Stomach (tissue), 19 donors: ENCODE measurements around the gene NDEL1. TPM values are rescaled to one million over a fixed set of nuclear protein-coding genes. Genes with fewer than 3 reads are reported as not detected.
A peak's percentile ranks its signal among the peaks of the same experiment; 100 is the strongest.

ENCODE experiments used
- DNase-seq, 2 donors: peaks; one replicate each; pipeline versions ENCODE4 v3.0.0 to v3.0.0-alpha.2; 2013 to 2019
- H3K27ac ChIP-seq, 5 donors: fragments of 200-600 bp in 4 of 5; sonication (generic) in 4 of 5; one replicate each; pipeline ENCODE4 v1.5.1; 2013 to 2019; ENCODE audit warnings: mild to moderate bottlenecking in 1 of 5, moderate library complexity in 1 of 5
- H3K27me3 ChIP-seq, 3 donors: fragments of 200-600 bp; sonication (generic); one replicate each; pipeline ENCODE4 v1.5.1; 2017 to 2019; ENCODE audit warnings: mixed run types in 1 of 3
- H3K36me3 ChIP-seq, 4 donors: fragments of 200-600 bp; sonication (generic); 1 replicate in 3 of 4; 2 replicates in 1 of 4; pipeline ENCODE4 v1.5.1; 2016 to 2019
- H3K4me1 ChIP-seq, 4 donors: fragments of 200-600 bp; sonication (generic); one replicate each; pipeline ENCODE4 v1.5.1; 2016 to 2019
- H3K4me3 ChIP-seq, 4 donors: fragments of 200-600 bp; sonication (generic) in 3 of 4; one replicate each; pipeline ENCODE4 v1.5.1; 2016 to 2019; ENCODE audit warnings: mild to moderate bottlenecking in 1 of 4
- H3K9me3 ChIP-seq, 4 donors: fragments of 200-600 bp; sonication (generic); one replicate each; pipeline ENCODE4 v1.5.1; 2016 to 2019
- EP300 ChIP-seq: sonication (generic); formaldehyde crosslinking; IDR thresholded peaks from one replicate; pipeline ENCODE4 v1.6.1; 2017; ENCODE audit warnings: antibody characterized with exemption
- POLR2A ChIP-seq, 4 donors: fragments of 450-650 bp; IDR thresholded peaks; one replicate each; pipeline ENCODE4 v1.6.1; 2016; ENCODE audit warnings: antibody characterized with exemption in 4 of 4, control low read depth in 2 of 4, mild to moderate bottlenecking in 1 of 4, moderate library complexity in 1 of 4
- POLR2AphosphoS5 ChIP-seq, 3 donors: sonication (generic); formaldehyde crosslinking; IDR thresholded peaks; one replicate each; pipeline ENCODE4 v1.6.1; 2016; ENCODE audit warnings: antibody characterized with exemption in 3 of 3
- WGBS, 5 donors: extraction: QIAGEN DNeasy Blood & Tissue Kit in 3 of 5; methylation state at CpG; one replicate each; pipeline versions ENCODE4 v1.1.5 to v1.1.7; 2013 to 2018; 5-methylcytosine and 5-hydroxymethylcytosine counted together
- intact Hi-C: fragments of 100-400 bp; cut with DNase I; formaldehyde crosslinking; loops from one replicate; pipeline ENCODE4 v1.15.1; 2023; ENCODE audit warnings: low total_unique reads
- long read RNA-seq, 10 donors: transcript quantifications; one replicate each; lab custom pipeline, GENCODE V29; 2026
- polyA plus RNA-seq, 3 donors: library from polyadenylated mRNA; stranded (reverse); fragments of 200-250 nt; gene quantifications; one replicate each; pipeline ENCODE4 v1.2.3, GENCODE V29; 2013
- total RNA-seq, 5 donors: library from RNA; depleted of rRNA; stranded (reverse); fragments of >200 nt; gene quantifications; one replicate each; pipeline versions ENCODE4 v1.1.0 to v1.2.3, GENCODE V29; 2014 to 2016
- TF ChIP-seq, protein P1 (sequence below), 7 experiments: fragments of 450-650 bp in 4 of 7; fragments of 200-600 bp in 3 of 7; sonication (generic) in 3 of 7; IDR thresholded peaks; one replicate each; pipeline ENCODE4 v1.5.1; 2016 to 2019; ENCODE audit warnings: antibody characterized with exemption in 7 of 7, control low read depth in 2 of 7, mild to moderate bottlenecking in 1 of 7
- donor health status: healthy with polysubstance abuse.
- donor health status: Bipolar disorder and iron deficiency.
- donor health status: healthy.

Gene NDEL1, protein sequence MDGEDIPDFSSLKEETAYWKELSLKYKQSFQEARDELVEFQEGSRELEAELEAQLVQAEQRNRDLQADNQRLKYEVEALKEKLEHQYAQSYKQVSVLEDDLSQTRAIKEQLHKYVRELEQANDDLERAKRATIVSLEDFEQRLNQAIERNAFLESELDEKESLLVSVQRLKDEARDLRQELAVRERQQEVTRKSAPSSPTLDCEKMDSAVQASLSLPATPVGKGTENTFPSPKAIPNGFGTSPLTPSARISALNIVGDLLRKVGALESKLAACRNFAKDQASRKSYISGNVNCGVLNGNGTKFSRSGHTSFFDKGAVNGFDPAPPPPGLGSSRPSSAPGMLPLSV
- 100 to 1,000 TPM in 1 of 5 donors, 10 to 100 TPM in 4; 12.8 to 102 (median 63.8) TPM for total RNA-seq
- polyA plus RNA-seq = 10 to 100 TPM; 17.6 to 31.9 (median 26.3) TPM
- long read RNA-seq, donor 1, transcript NDEL1-204 (1 exons, 3,927 nt) = major isoform, 6 of 31 reads
- long read RNA-seq, donor 1, partial matches to known transcripts = 18 of 31 reads
- long read RNA-seq, donor 1, other reads (novel, unspliced or antisense) = 0 of 31 reads
- long read RNA-seq, donor 2, partial matches to known transcripts = 0 of 8 reads
- long read RNA-seq, donor 2, other reads (novel, unspliced or antisense) = 0 of 8 reads
- long read RNA-seq, donor 3, transcript NDEL1-204 (1 exons, 3,927 nt) = major isoform, 6 of 18 reads
- long read RNA-seq, donor 3, partial matches to known transcripts = 8 of 18 reads
- long read RNA-seq, donor 3, other reads (novel, unspliced or antisense) = 0 of 18 reads
- long read RNA-seq, donor 4, partial matches to known transcripts = 0 of 2 reads
- long read RNA-seq, donor 4, other reads (novel, unspliced or antisense) = 0 of 2 reads
- long read RNA-seq, donor 5, transcript NDEL1-204 (1 exons, 3,927 nt) = minor isoform, 8 of 64 reads
- long read RNA-seq, donor 5, transcript NDEL1-201 (9 exons, 2,372 nt) = major isoform, 10 of 64 reads
- long read RNA-seq, donor 5, partial matches to known transcripts = 42 of 64 reads
- long read RNA-seq, donor 5, other reads (novel, unspliced or antisense) = 0 of 64 reads
- long read RNA-seq, donor 6, transcript NDEL1-204 (1 exons, 3,927 nt) = major isoform, 12 of 100 reads
- long read RNA-seq, donor 6, transcript NDEL1-201 (9 exons, 2,372 nt) = minor isoform, 9 of 100 reads
- long read RNA-seq, donor 6, partial matches to known transcripts = 76 of 100 reads
- long read RNA-seq, donor 6, other reads (novel, unspliced or antisense) = 0 of 100 reads
- long read RNA-seq, donor 7, transcript NDEL1-204 (1 exons, 3,927 nt) = major isoform, 12 of 23 reads
- long read RNA-seq, donor 7, partial matches to known transcripts = 8 of 23 reads
- long read RNA-seq, donor 7, other reads (novel, unspliced or antisense) = 0 of 23 reads
- long read RNA-seq, donor 8, transcript NDEL1-204 (1 exons, 3,927 nt) = major isoform, 8 of 44 reads
- long read RNA-seq, donor 8, partial matches to known transcripts = 25 of 44 reads
- long read RNA-seq, donor 8, other reads (novel, unspliced or antisense) = 6 of 44 reads
- long read RNA-seq, donor 9, transcript NDEL1-204 (1 exons, 3,927 nt) = major isoform, 19 of 25 reads
- long read RNA-seq, donor 9, partial matches to known transcripts = 0 of 25 reads
- long read RNA-seq, donor 9, other reads (novel, unspliced or antisense) = 0 of 25 reads
- long read RNA-seq, donor 10, partial matches to known transcripts = 0 of 5 reads
- long read RNA-seq, donor 10, other reads (novel, unspliced or antisense) = 0 of 5 reads

DNA sequence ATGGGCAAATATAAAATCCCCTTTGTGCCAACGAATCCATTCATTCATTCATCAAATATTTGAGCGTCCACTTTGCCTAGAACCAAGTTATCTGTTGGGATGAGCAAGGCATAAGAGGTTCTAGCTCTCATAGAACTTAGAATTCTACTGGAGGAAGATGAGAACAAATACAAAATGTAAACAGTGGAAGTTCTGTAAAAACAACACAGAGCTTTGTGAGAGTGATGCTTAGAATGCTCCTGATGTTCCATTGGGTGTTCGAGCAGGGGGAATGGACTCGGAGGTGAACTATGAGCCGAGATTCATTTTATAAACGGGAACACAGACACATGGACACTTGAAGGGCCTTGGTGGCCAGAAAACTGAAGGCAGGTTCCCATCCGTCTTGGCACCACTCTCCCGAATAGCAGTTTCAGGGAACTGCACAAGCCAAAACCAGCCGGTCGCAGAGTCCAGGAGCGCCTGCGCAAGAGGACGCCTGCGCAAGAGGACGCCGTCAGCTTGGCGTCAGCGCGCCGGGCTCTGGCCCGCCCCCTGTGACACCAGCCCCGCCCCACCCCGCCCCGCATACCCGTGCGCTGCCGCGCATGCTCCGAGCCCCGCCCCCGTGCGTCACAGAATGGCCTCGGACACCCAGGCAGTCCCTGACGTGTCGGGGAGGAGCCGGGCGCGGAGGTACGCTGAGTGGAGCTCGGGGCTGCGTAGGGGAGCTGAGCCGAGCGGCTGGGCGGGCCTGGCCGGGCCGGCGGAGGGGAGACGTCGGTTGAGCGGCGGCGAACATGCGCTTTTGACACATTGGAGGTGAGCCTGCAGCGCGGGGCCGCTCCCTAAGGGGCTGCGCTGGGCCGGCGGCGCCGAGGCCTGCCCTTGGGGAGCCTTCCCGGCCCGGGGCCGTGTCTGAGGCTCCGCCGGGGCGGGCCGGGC lies at the start of gene NDEL1:
TSS of gene NDEL1 (plus strand) at position 640 of the 924 bp plus-strand sequence. CDS start 8,388 bp downstream, outside the sequence.
- intact Hi-C loops = no loop called here
- H3K36me3 ChIP-seq = peaks cover 0 to 23% (median 14%) of the 10 kb centered on the region in 4 donors
- 2 to 5% (median 3%) methylated on average over 28 to 68 of the region's 68 CpGs for WGBS, 5 donors
- TF ChIP-seq POLR2A (IDR thresholded peaks at IDR 0.05) (peak in 2 of 4 donors; percentile 96), EP300 (no peak), POLR2AphosphoS5 (IDR thresholded peaks at IDR 0.05) (peak; percentile 100)
- TF ChIP-seq, protein P1, sequence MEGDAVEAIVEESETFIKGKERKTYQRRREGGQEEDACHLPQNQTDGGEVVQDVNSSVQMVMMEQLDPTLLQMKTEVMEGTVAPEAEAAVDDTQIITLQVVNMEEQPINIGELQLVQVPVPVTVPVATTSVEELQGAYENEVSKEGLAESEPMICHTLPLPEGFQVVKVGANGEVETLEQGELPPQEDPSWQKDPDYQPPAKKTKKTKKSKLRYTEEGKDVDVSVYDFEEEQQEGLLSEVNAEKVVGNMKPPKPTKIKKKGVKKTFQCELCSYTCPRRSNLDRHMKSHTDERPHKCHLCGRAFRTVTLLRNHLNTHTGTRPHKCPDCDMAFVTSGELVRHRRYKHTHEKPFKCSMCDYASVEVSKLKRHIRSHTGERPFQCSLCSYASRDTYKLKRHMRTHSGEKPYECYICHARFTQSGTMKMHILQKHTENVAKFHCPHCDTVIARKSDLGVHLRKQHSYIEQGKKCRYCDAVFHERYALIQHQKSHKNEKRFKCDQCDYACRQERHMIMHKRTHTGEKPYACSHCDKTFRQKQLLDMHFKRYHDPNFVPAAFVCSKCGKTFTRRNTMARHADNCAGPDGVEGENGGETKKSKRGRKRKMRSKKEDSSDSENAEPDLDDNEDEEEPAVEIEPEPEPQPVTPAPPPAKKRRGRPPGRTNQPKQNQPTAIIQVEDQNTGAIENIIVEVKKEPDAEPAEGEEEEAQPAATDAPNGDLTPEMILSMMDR (IDR thresholded peaks at IDR 0.05) = no peak
- peak; percentile 99 to 100 for DNase-seq
- no peaks in the 10 kb centered on the region for H3K27me3 ChIP-seq
- H3K4me3 ChIP-seq = peak within 1 kb of the TSS; percentile 63 to 91 (median 88)
- H3K9me3 ChIP-seq = no peaks in the 10 kb centered on the region
- H3K4me1 ChIP-seq = peaks cover 14 to 42% (median 28%) of the 10 kb centered on the region in 4 donors
- peak within 1 kb of the TSS; percentile 99 to 100 (median 100) for H3K27ac ChIP-seq

DNA sequence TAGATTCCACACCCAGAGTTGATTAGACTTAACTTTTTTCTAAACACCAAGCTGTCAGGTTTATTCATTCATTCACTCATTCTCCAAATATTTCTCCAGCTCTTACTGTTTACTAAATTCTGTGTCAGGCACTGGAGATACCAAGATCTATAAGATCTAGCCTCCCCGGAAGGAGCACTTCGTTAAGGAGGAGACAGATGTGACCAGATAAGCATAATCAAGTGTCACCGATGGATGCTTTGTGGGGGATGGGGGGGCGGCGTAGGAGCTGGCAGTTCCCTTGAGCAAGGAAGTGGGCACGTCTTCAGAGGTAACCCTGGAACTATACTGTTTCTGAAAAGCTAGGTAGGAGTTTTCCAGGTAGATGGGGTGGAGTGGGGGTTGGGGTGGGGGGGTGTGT lies 48.8 kb upstream of the NDEL1 start:
- TF ChIP-seq POLR2A (IDR thresholded peaks at IDR 0.05) (no peak), POLR2AphosphoS5 (IDR thresholded peaks at IDR 0.05) (no peak), EP300 (no peak)
- TF ChIP-seq, protein P1 (IDR thresholded peaks at IDR 0.05) = no peak
- Histone ChIP-seq H3K9me3 (no peaks in the 10 kb centered on the region), H3K27ac (no peak overlapping the region), H3K27me3 (no peaks in the 10 kb centered on the region), H3K36me3 (peaks cover under 1 to 2% (median 1%) of the 10 kb centered on the region in 4 donors), H3K4me3 (no peak overlapping the region), H3K4me1 (peaks cover 3 to 22% (median 17%) of the 10 kb centered on the region in 4 donors)
- 52 to 67% (median 61%) methylated on average over 6 of the region's 6 CpGs for WGBS, 5 donors
- intact Hi-C loops = no loop called here
- DNase-seq = no peak

DNA sequence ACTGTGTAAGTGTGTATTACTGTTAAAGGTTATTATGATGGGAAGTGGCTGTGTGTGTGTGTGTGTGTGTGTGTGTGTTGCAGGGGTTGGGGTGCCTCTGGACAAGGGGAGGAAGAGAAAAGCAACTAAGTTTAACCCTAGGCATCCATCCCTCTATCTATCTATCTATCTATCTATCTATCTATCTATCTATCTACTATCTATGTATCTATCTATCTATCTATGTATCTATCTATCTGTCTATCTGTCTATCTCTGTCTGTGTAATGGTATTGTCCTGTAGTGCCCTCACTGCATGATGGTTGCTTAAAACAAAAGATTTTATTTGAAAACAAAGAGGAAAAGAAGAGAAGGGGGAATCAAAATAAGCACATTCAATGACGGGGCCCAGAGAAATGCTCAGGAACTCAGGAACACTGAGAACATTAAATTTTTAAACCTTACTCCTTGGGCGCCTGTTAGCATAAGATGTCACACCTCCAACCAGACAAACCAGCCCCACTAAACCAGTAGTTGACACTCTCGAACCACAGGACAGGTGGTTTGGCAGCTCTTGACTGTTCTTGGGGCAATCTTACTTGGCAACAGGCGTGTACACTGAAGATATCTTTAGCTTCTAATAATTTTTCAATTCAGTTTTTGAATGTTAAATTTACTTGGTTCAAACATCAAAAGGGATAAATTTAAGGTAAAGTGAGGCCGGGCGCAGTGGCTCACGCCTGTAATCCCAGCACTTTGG lies 47.6 kb upstream of the NDEL1 start:
- H3K27ac ChIP-seq = no peak overlapping the region
- TF ChIP-seq EP300 (no peak), POLR2AphosphoS5 (IDR thresholded peaks at IDR 0.05) (no peak), POLR2A (IDR thresholded peaks at IDR 0.05) (no peak)
- TF ChIP-seq, protein P1 (IDR thresholded peaks at IDR 0.05) = no peak
- H3K9me3 ChIP-seq = no peaks in the 10 kb centered on the region
- H3K36me3 ChIP-seq = no peaks in the 10 kb centered on the region
- intact Hi-C loops = no loop called here
- no peak for DNase-seq
- WGBS, 5 donors = 75 to 90% (median 83%) methylated on average over 7 of the region's 7 CpGs
- no peak overlapping the region for H3K4me3 ChIP-seq
- H3K4me1 ChIP-seq = peaks cover 0 to 17% (median 13%) of the 10 kb centered on the region in 4 donors
- peaks cover 0 to 11% (median 0%) of the 10 kb centered on the region in 3 donors for H3K27me3 ChIP-seq
